T-helper 17 cell (primary cell): ENCODE results near the gene CLCA1. TPM values are rescaled to one million over a fixed set of nuclear protein-coding genes. Genes with fewer than 3 reads are reported as not detected.
"Not testable (repeated sequence)": the region's sequence is repeated elsewhere in the genome, so short reads cannot be mapped to it uniquely, and the experiment has no call there.

Experiments used
- ATAC-seq: fragments of 150-1000 bp; cut with Tn5 transposase; 2 replicates; pipeline ENCODE4 v1.10.0; 2021; ENCODE audit warnings: mild to moderate bottlenecking, moderate library complexity
- DNase-seq, 3 donors: peaks; one replicate each; pipeline versions ENCODE4 v3.0.0 to v3.0.0-alpha.2; 2020 to 2021
- H3K9me3 ChIP-seq: one replicate; pipeline ENCODE4 v1.7.0; 2013; ENCODE audit warnings: low read length, mild to moderate bottlenecking; ENCODE audit not compliant: control insufficient read depth, poor library complexity, severe bottlenecking
- H3K27ac Mint-ChIP-seq: one replicate; pipeline ENCODE4 v1.8.0; 2022; ENCODE audit warnings: mild to moderate bottlenecking, moderate library complexity, mixed read lengths
- H3K27me3 Mint-ChIP-seq: one replicate; pipeline ENCODE4 v1.8.0; 2022; ENCODE audit warnings: mixed read lengths
- H3K36me3 Mint-ChIP-seq: one replicate; pipeline ENCODE4 v1.8.0; 2022; ENCODE audit warnings: low read depth, mixed read lengths
- H3K4me1 Mint-ChIP-seq: one replicate; pipeline ENCODE4 v1.8.0; 2022; ENCODE audit warnings: mild to moderate bottlenecking, mixed read lengths
- H3K4me3 Mint-ChIP-seq: one replicate; pipeline ENCODE4 v1.8.0; 2022; ENCODE audit warnings: mild to moderate bottlenecking, moderate library complexity, mixed read lengths
- total RNA-seq, 4 donors: library from RNA in 2 of 4; stranded (reverse) in 2 of 4; gene quantifications; one replicate each; pipeline ENCODE4 v1.2.3 and lab custom pipeline; 2022 to 2026

Gene CLCA1
- total RNA-seq, 2 donors from 2014 or later: not detected

GRCh38 chr1:86500714-86501113 is 32.0 kb downstream of the CLCA1 start:
- no peaks in the 10 kb centered on the region for H3K9me3 ChIP-seq
- Mint-ChIP-seq H3K36me3 (no peaks in the 10 kb centered on the region), H3K4me3 (no peak overlapping the region), H3K27me3 (peaks cover 39% of the 10 kb centered on the region), H3K27ac (no peak overlapping the region), H3K4me1 (peaks cover 6% of the 10 kb centered on the region)
- ATAC-seq: no peak
- DNase-seq: no peak

- peak; percentile 83 for ATAC-seq
- not testable (repeated sequence) for H3K9me3 ChIP-seq, H3K27ac Mint-ChIP-seq, H3K36me3 Mint-ChIP-seq, H3K4me1 Mint-ChIP-seq
- peak in 2 of 3 donors; percentile 9 to 19 for DNase-seq
- Mint-ChIP-seq H3K27me3 (peaks cover 34% of the 10 kb centered on the region), H3K4me3 (peak overlapping the region; percentile 84)
Measured at GRCh38 chr1:86502125-86502646, 33.5 kb downstream of the CLCA1 start.

- no peaks in the 10 kb centered on the region for H3K36me3 Mint-ChIP-seq
- peaks cover 35% of the 10 kb centered on the region for H3K27me3 Mint-ChIP-seq
- peak overlapping the region; percentile 84 for H3K4me3 Mint-ChIP-seq
- peaks cover 9% of the 10 kb centered on the region for H3K4me1 Mint-ChIP-seq
- DNase-seq (no peak), ATAC-seq (peak; percentile 48)
- no peaks in the 10 kb centered on the region for H3K9me3 ChIP-seq
- no peak overlapping the region for H3K27ac Mint-ChIP-seq
Measured at GRCh38 chr1:86502721-86503405, 34.1 kb downstream of the CLCA1 start.

GRCh38 chr1:86503406-86504136 is 34.8 kb downstream of the CLCA1 start:
- H3K27me3 Mint-ChIP-seq: peaks cover 34% of the 10 kb centered on the region
- peaks cover 10% of the 10 kb centered on the region for H3K4me1 Mint-ChIP-seq
- DNase-seq: no peak
- no peaks in the 10 kb centered on the region for H3K9me3 ChIP-seq
- peak overlapping the region; percentile 84 for H3K4me3 Mint-ChIP-seq
- ATAC-seq: no peak
- H3K27ac Mint-ChIP-seq: no peak overlapping the region
- H3K36me3 Mint-ChIP-seq: no peaks in the 10 kb centered on the region

GRCh38 chr1:86504137-86504479 is 35.4 kb downstream of the CLCA1 start:
- no peak overlapping the region for H3K27ac Mint-ChIP-seq
- peaks cover 36% of the 10 kb centered on the region for H3K27me3 Mint-ChIP-seq
- H3K36me3 Mint-ChIP-seq: no peaks in the 10 kb centered on the region
- ATAC-seq (no peak), DNase-seq (no peak)
- no peaks in the 10 kb centered on the region for H3K9me3 ChIP-seq
- peaks cover 10% of the 10 kb centered on the region for H3K4me1 Mint-ChIP-seq
- H3K4me3 Mint-ChIP-seq: peak overlapping the region; percentile 49

- no peak for DNase-seq
- H3K4me3 Mint-ChIP-seq: peak overlapping the region; percentile 31
- H3K36me3 Mint-ChIP-seq: no peaks in the 10 kb centered on the region
- H3K9me3 ChIP-seq: no peaks in the 10 kb centered on the region
- ATAC-seq: no peak
- H3K27me3 Mint-ChIP-seq: peaks cover 42% of the 10 kb centered on the region
- H3K4me1 Mint-ChIP-seq: peaks cover 10% of the 10 kb centered on the region
- no peak overlapping the region for H3K27ac Mint-ChIP-seq
Measured at GRCh38 chr1:86504895-86505563, 36.3 kb downstream of the CLCA1 start.

GRCh38 chr1:86505564-86505902 is 36.8 kb downstream of the CLCA1 start:
- no peak overlapping the region for H3K27ac Mint-ChIP-seq

GRCh38 chr1:86507935-86508582 is 39.3 kb downstream of the CLCA1 start:
- H3K9me3 ChIP-seq: peaks cover 2% of the 10 kb centered on the region
- Mint-ChIP-seq H3K27me3 (peaks cover 37% of the 10 kb centered on the region), H3K27ac (no peak overlapping the region), H3K4me3 (no peak overlapping the region), H3K36me3 (no peaks in the 10 kb centered on the region), H3K4me1 (peaks cover 3% of the 10 kb centered on the region)
- ATAC-seq (peak; percentile 54), DNase-seq (no peak)

More at GRCh38 chr1:86505564-86505902, 36.8 kb downstream of the CLCA1 start:
- H3K9me3 ChIP-seq: peaks cover 2% of the 10 kb centered on the region
- no peak overlapping the region for H3K4me3 Mint-ChIP-seq
- H3K36me3 Mint-ChIP-seq: no peaks in the 10 kb centered on the region
- H3K27me3 Mint-ChIP-seq: peaks cover 42% of the 10 kb centered on the region
- DNase-seq (no peak), ATAC-seq (no peak)
- H3K4me1 Mint-ChIP-seq: peaks cover 10% of the 10 kb centered on the region

GRCh38 chr1:86508583-86508969 is 39.8 kb downstream of the CLCA1 start:
- H3K9me3 ChIP-seq: peaks cover 2% of the 10 kb centered on the region
- H3K27ac Mint-ChIP-seq: no peak overlapping the region
- DNase-seq: no peak
- H3K27me3 Mint-ChIP-seq: peaks cover 37% of the 10 kb centered on the region
- H3K4me3 Mint-ChIP-seq: no peak overlapping the region
- peaks cover 3% of the 10 kb centered on the region for H3K4me1 Mint-ChIP-seq
- no peak for ATAC-seq
- no peaks in the 10 kb centered on the region for H3K36me3 Mint-ChIP-seq

- Mint-ChIP-seq H3K27me3 (no peaks in the 10 kb centered on the region), H3K36me3 (no peaks in the 10 kb centered on the region), H3K4me3 (no peak overlapping the region), H3K27ac (no peak overlapping the region), H3K4me1 (peaks cover 2% of the 10 kb centered on the region)
- ATAC-seq (no peak), DNase-seq (no peak)
- H3K9me3 ChIP-seq: no peaks in the 10 kb centered on the region
Measured at GRCh38 chr1:86515597-86515996, 46.9 kb downstream of the CLCA1 start.

GRCh38 chr1:86516335-86516734 is 47.6 kb downstream of the CLCA1 start:
- ATAC-seq (no peak), DNase-seq (no peak)
- Mint-ChIP-seq H3K4me1 (peaks cover 2% of the 10 kb centered on the region), H3K27ac (no peak overlapping the region), H3K36me3 (no peaks in the 10 kb centered on the region), H3K4me3 (no peak overlapping the region), H3K27me3 (no peaks in the 10 kb centered on the region)
- no peaks in the 10 kb centered on the region for H3K9me3 ChIP-seq

- Mint-ChIP-seq H3K27me3 (no peaks in the 10 kb centered on the region), H3K4me1 (peaks cover 2% of the 10 kb centered on the region), H3K27ac (no peak overlapping the region), H3K4me3 (no peak overlapping the region), H3K36me3 (no peaks in the 10 kb centered on the region)
- DNase-seq: no peak
- H3K9me3 ChIP-seq: no peaks in the 10 kb centered on the region
- ATAC-seq: no peak
Measured at GRCh38 chr1:86517336-86517735, 48.6 kb downstream of the CLCA1 start.
